Lower lobe of right lung (tissue), 2 donors: ENCODE results near the gene TANGO6. TPM values are rescaled to one million over a fixed set of nuclear protein-coding genes. Genes with fewer than 3 reads are reported as not detected.

ENCODE experiments used
- ATAC-seq, 2 donors: fragments of 200-7000 bp; cut with Tn5 transposase; one replicate each; pipeline ENCODE4 v1.9.1; 2020 to 2022; ENCODE audit warnings: mild to moderate bottlenecking in 2 of 2, moderate library complexity in 2 of 2
- DNase-seq: peaks from one replicate; pipeline ENCODE4 v3.0.0-alpha.2; 2020
- H3K27ac ChIP-seq: fragments of 200-600 bp; one replicate; pipeline ENCODE4 v1.8.0; 2022
- H3K27me3 ChIP-seq: fragments of 200-600 bp; one replicate; pipeline ENCODE4 v1.8.0; 2022; ENCODE audit warnings: low read depth
- H3K36me3 ChIP-seq: fragments of 200-600 bp; one replicate; pipeline ENCODE4 v1.8.0; 2022; ENCODE audit warnings: mild to moderate bottlenecking
- H3K4me1 ChIP-seq: fragments of 200-600 bp; one replicate; pipeline ENCODE4 v1.8.0; 2022
- H3K4me3 ChIP-seq: fragments of 200-600 bp; one replicate; pipeline ENCODE4 v1.8.0; 2022; ENCODE audit warnings: mild to moderate bottlenecking
- H3K9me3 ChIP-seq: fragments of 200-600 bp; one replicate; pipeline ENCODE4 v1.8.0; 2022
- CTCF ChIP-seq: fragments of 200-600 bp; IDR thresholded peaks from one replicate; pipeline ENCODE4 v1.8.0; 2022; ENCODE audit warnings: antibody characterized with exemption, mild to moderate bottlenecking
- intact Hi-C: fragments of 100-400 bp; cut with DNase I; formaldehyde crosslinking; loops from one replicate; pipeline ENCODE4 v1.11.0; 2022
- long read RNA-seq: library from polyadenylated mRNA; unstranded; transcript quantifications from one replicate; pipeline ENCODE4 v2.0.0, GENCODE V29; 2021
- total RNA-seq: library from RNA; stranded (reverse); fragmentation: NEBNext Ultra II Directional; extraction: Animal tissue kit (Norgen Biotek cat#: 25700); gene quantifications from one replicate; pipeline ENCODE4 v1.2.1, GENCODE V29; 2021
- donor health status: DM: no; HTN: yes; CAD: no; lungs with severe emphysema.

Gene TANGO6
- 20.4 TPM for total RNA-seq
- long read RNA-seq, full-length matches to known transcripts: 5 of 23 reads
- long read RNA-seq, partial matches to known transcripts: 4 of 23 reads
- long read RNA-seq, other reads (novel, unspliced or antisense): 14 of 23 reads

GRCh38 chr16:68843482-68844210 is at the start of gene TANGO6:
TSS of gene TANGO6 (plus strand) at chr16:68843531. CDS start at chr16:68843618, 87 bp downstream.
- Histone ChIP-seq H3K27me3 (no peaks in the 10 kb centered on the region), H3K36me3 (no peaks in the 10 kb centered on the region), H3K4me1 (peaks cover 15% of the 10 kb centered on the region), H3K27ac (peak within 1 kb of the TSS; percentile 90), H3K4me3 (peak within 1 kb of the TSS; percentile 95), H3K9me3 (no peaks in the 10 kb centered on the region)
- intact Hi-C loops: no loop called here
- peak; percentile 97 to 98 for ATAC-seq
- peak; percentile 15 for TF ChIP-seq CTCF
- DNase-seq: peak; percentile 91

GRCh38 chr16:68798398-68798797 is 44.9 kb upstream of the TANGO6 start:
- H3K36me3 ChIP-seq: peaks cover 3% of the 10 kb centered on the region
- no peak overlapping the region for H3K27ac ChIP-seq
- DNase-seq (no peak), ATAC-seq (no peak)
- no peak overlapping the region for H3K4me3 ChIP-seq
- no peak for TF ChIP-seq CTCF
- peaks cover 10% of the 10 kb centered on the region for H3K4me1 ChIP-seq
- intact Hi-C loops: no loop called here
- H3K27me3 ChIP-seq: no peaks in the 10 kb centered on the region
- no peaks in the 10 kb centered on the region for H3K9me3 ChIP-seq

GRCh38 chr16:68800257-68800875 is 43.0 kb upstream of the TANGO6 start:
- intact Hi-C loops: no loop called here
- Histone ChIP-seq H3K27me3 (no peaks in the 10 kb centered on the region), H3K4me1 (peaks cover 7% of the 10 kb centered on the region), H3K27ac (peak overlapping the region; percentile 4), H3K9me3 (no peaks in the 10 kb centered on the region), H3K36me3 (peaks cover 3% of the 10 kb centered on the region), H3K4me3 (no peak overlapping the region)
- TF ChIP-seq CTCF: peak; percentile 80
- DNase-seq: no peak
- ATAC-seq: peak; percentile 81 to 87

- DNase-seq (no peak), ATAC-seq (peak; percentile 15 to 57)
- Histone ChIP-seq H3K4me1 (peaks cover 7% of the 10 kb centered on the region), H3K27ac (no peak overlapping the region), H3K27me3 (no peaks in the 10 kb centered on the region), H3K9me3 (no peaks in the 10 kb centered on the region), H3K36me3 (peaks cover 3% of the 10 kb centered on the region), H3K4me3 (no peak overlapping the region)
- no peak for TF ChIP-seq CTCF
- intact Hi-C loops: no loop called here
These were observed 41.1 kb upstream of the TANGO6 start for GRCh38 chr16:68802190-68802589.

- Histone ChIP-seq H3K36me3 (peaks cover 19% of the 10 kb centered on the region), H3K27ac (no peak overlapping the region), H3K27me3 (no peaks in the 10 kb centered on the region), H3K4me3 (no peak overlapping the region), H3K4me1 (no peaks in the 10 kb centered on the region), H3K9me3 (no peaks in the 10 kb centered on the region)
- intact Hi-C loops: no loop called here
- TF ChIP-seq CTCF: no peak
- ATAC-seq: no peak
- no peak for DNase-seq
These were observed 36.9 kb upstream of the TANGO6 start for GRCh38 chr16:68806422-68806821.
